Fibroblast of upper back skin (primary cell): ENCODE measurements around the gene SMIM44.
"Not testable (repeated sequence)": the region's sequence is repeated elsewhere in the genome, so short reads cannot be mapped to it uniquely, and the experiment has no call there.

ENCODE experiments used
- DNase-seq: peaks from one replicate; pipeline ENCODE4 v3.0.0-alpha.2; 2013

The SMIM44 gene

GRCh38 chr19:3516675-3517207, 33.5 kb upstream of the SMIM44 start:
- DNase-seq: no peak

- peak; percentile 72 for DNase-seq
These were observed 32.7 kb upstream of the SMIM44 start for GRCh38 chr19:3515891-3516422.

GRCh38 chr19:3514930-3515329, 31.7 kb upstream of the SMIM44 start:
- DNase-seq: peak; percentile 31

- no peak for DNase-seq
These were observed 30.2 kb upstream of the SMIM44 start for GRCh38 chr19:3513229-3514140.

- no peak for DNase-seq
These were observed 29.5 kb upstream of the SMIM44 start for GRCh38 chr19:3512562-3513228.

- DNase-seq: no peak
These were observed 28.4 kb upstream of the SMIM44 start for GRCh38 chr19:3511506-3512251.

GRCh38 chr19:3510727-3511126, 27.5 kb upstream of the SMIM44 start:
- DNase-seq: no peak

GRCh38 chr19:3509566-3509989, 26.3 kb upstream of the SMIM44 start:
- peak; percentile 51 for DNase-seq

GRCh38 chr19:3508771-3509535, 25.7 kb upstream of the SMIM44 start:
- DNase-seq: peak; percentile 24

- DNase-seq: not testable (repeated sequence)
These were observed 24.9 kb upstream of the SMIM44 start for GRCh38 chr19:3508121-3508661.

- no peak for DNase-seq
These were observed 24.3 kb upstream of the SMIM44 start for GRCh38 chr19:3507371-3508120.

GRCh38 chr19:3506384-3507340, 23.4 kb upstream of the SMIM44 start:
- no peak for DNase-seq

- DNase-seq: peak; percentile 99
These were observed 22.6 kb upstream of the SMIM44 start, which contains the start of gene FZR1 for GRCh38 chr19:3505598-3506383. TSS of gene FZR1 (plus strand) at chr19:3506311. CDS start at chr19:3522990, 16,679 bp downstream.

- DNase-seq: no peak
These were observed 21.5 kb upstream of the SMIM44 start for GRCh38 chr19:3504735-3505134.

- no peak for DNase-seq
These were observed 19.9 kb upstream of the SMIM44 start for GRCh38 chr19:3503036-3503572.

GRCh38 chr19:3501780-3502179, 18.5 kb upstream of the SMIM44 start:
- no peak for DNase-seq

- peak; percentile 97 for DNase-seq
These were observed 17.3 kb upstream of the SMIM44 start, which contains the start of gene DOHH for GRCh38 chr19:3500429-3501101. TSS of gene DOHH (minus strand) at chr19:3500674. CDS start at chr19:3496814, 3,860 bp downstream.
